GM11168 (cell line): ENCODE data around the gene SPECC1L.
"Not testable (repeated sequence)": the region's sequence is repeated elsewhere in the genome, so short reads cannot be mapped to it uniquely, and the experiment has no call there.

Source experiments
- in situ Hi-C: fragments of 300-500 bp; cut with MboI; formaldehyde crosslinking; loops from one replicate; pipeline ENCODE4 v1.12.0; 2022; ENCODE audit warnings: low sequenced_read_pairs; ENCODE audit not compliant: unreplicated experiment

SPECC1L gene

GRCh38 chr22:24280363-24280762 lies 9.7 kb downstream of the SPECC1L start:
- in situ Hi-C loops = not testable (repeated sequence)

GRCh38 chr22:24282401-24282800 lies 11.8 kb downstream of the SPECC1L start:
- in situ Hi-C loops = no loop called here

- in situ Hi-C loops = no loop called here
Measured at GRCh38 chr22:24284747-24285203, 14.1 kb downstream of the SPECC1L start.

GRCh38 chr22:24285245-24285644 lies 14.6 kb downstream of the SPECC1L start:
- in situ Hi-C loops = no loop called here

GRCh38 chr22:24287212-24287611 lies 16.6 kb downstream of the SPECC1L start:
- in situ Hi-C loops = not testable (repeated sequence)

GRCh38 chr22:24287801-24288200 lies 17.2 kb downstream of the SPECC1L start:
- in situ Hi-C loops = not testable (repeated sequence)

- in situ Hi-C loops = no loop called here
Measured at GRCh38 chr22:24289114-24289513, 18.5 kb downstream of the SPECC1L start.

GRCh38 chr22:24289741-24290163 lies 19.1 kb downstream of the SPECC1L start:
- in situ Hi-C loops = loop anchor here (5.0 kb wide), 1 partner anchor 383 kb away; no protein-coding TSS in a partner anchor

- in situ Hi-C loops = loop anchor here (5.0 kb wide), 1 partner anchor 382 kb away; no protein-coding TSS in a partner anchor
Measured at GRCh38 chr22:24290459-24290858, 19.8 kb downstream of the SPECC1L start.

- in situ Hi-C loops = loop anchor here (5.0 kb wide), 1 partner anchor 381 kb away; no protein-coding TSS in a partner anchor
Measured at GRCh38 chr22:24291515-24292201, 21.0 kb downstream of the SPECC1L start.

- in situ Hi-C loops = loop anchor here (5.0 kb wide), 1 partner anchor 380 kb away; no protein-coding TSS in a partner anchor
Measured at GRCh38 chr22:24292202-24292830, 21.7 kb downstream of the SPECC1L start.

GRCh38 chr22:24294913-24295312 lies 24.3 kb downstream of the SPECC1L start:
- in situ Hi-C loops = loop anchor here (5.0 kb wide), 2 partner anchors 377 to 953 kb away; no protein-coding TSS in a partner anchor

- in situ Hi-C loops = loop anchor here (5.0 kb wide), 1 partner anchor 956 kb away; no protein-coding TSS in a partner anchor
Measured at GRCh38 chr22:24298497-24299155, 28.0 kb downstream of the SPECC1L start.

- in situ Hi-C loops = not testable (repeated sequence)
Measured at GRCh38 chr22:24300522-24300921, 29.9 kb downstream of the SPECC1L start.

GRCh38 chr22:24302591-24302990 lies 32.0 kb downstream of the SPECC1L start:
- in situ Hi-C loops = no loop called here

GRCh38 chr22:24303007-24303406 lies 32.4 kb downstream of the SPECC1L start:
- in situ Hi-C loops = no loop called here

- in situ Hi-C loops = no loop called here
Measured at GRCh38 chr22:24304062-24304675, 33.5 kb downstream of the SPECC1L start.

GRCh38 chr22:24305260-24305692 lies 34.6 kb downstream of the SPECC1L start:
- in situ Hi-C loops = no loop called here

- in situ Hi-C loops = no loop called here
Measured at GRCh38 chr22:24310969-24311368, 40.3 kb downstream of the SPECC1L start.

- in situ Hi-C loops = no loop called here
Measured at GRCh38 chr22:24315367-24315966, 44.8 kb downstream of the SPECC1L start.
